H1 (cell line): ENCODE results near the gene GNG13. TPM values are rescaled to one million over a fixed set of nuclear protein-coding genes. Genes with fewer than 3 reads are reported as not detected.
A peak's percentile ranks its signal among the peaks of the same experiment; 100 is the strongest.

Source experiments
- CTCF ChIA-PET: fragments of 300-600 bp; sonication (Branson Sonifier 250); formaldehyde crosslinking; loops from one replicate; lab custom pipeline; 2021; ENCODE audit not compliant: partially characterized antibody; lab: Charles Lee
- POLR2A ChIA-PET: fragments of 300-600 bp; sonication (Branson Sonifier 250); formaldehyde crosslinking; loops from one replicate; lab custom pipeline; 2021; ENCODE audit warnings: inconsistent platforms; ENCODE audit not compliant: partially characterized antibody; lab: Charles Lee
- DNase-seq, 2 experiments: peaks; one replicate each; pipeline versions ENCODE4 v3.0.0 to v3.0.0-alpha.2; 2010 to 2022; ENCODE audit warnings: low spot score in 2 of 2, low read depth in 1 of 2, mixed read lengths in 1 of 2
- FAIRE-seq: peaks from 2 replicates; lab custom pipeline; 2011; peaks lifted over from hg19 to GRCh38; lab: Jason Lieb, UNC
- H2AFZ ChIP-seq: 2 replicates; pipeline ENCODE4 v1.8.1; 2012; ENCODE audit warnings: low read length, inconsistent platforms
- H2AK5ac ChIP-seq: 2 replicates; pipeline ENCODE4 v1.6.1; 2013; ENCODE audit warnings: low read depth, low read length
- H2BK120ac ChIP-seq: replicated peaks from 2 replicates; pipeline ENCODE3; 2013; ENCODE audit warnings: low read depth, low read length, inconsistent platforms
- H2BK12ac ChIP-seq: 2 replicates; pipeline ENCODE4 v1.6.1; 2013; ENCODE audit warnings: low read depth, low read length
- H2BK15ac ChIP-seq: 2 replicates; pipeline ENCODE4 v1.6.1; 2013; ENCODE audit warnings: low read length
- H2BK20ac ChIP-seq: 2 replicates; pipeline ENCODE4 v1.6.1; 2013; ENCODE audit warnings: low read length
- H2BK5ac ChIP-seq: 2 replicates; pipeline ENCODE4 v1.6.1; 2013; ENCODE audit warnings: low read depth, low read length
- H3K14ac ChIP-seq: 2 replicates; pipeline ENCODE4 v1.6.1; 2013; ENCODE audit warnings: inconsistent platforms; ENCODE audit not compliant: insufficient read length
- H3K18ac ChIP-seq: 2 replicates; pipeline ENCODE4 v1.6.1; 2013; ENCODE audit warnings: low read length; ENCODE audit errors: extremely low read depth
- H3K23ac ChIP-seq: 2 replicates; pipeline ENCODE4 v1.6.1; 2013; ENCODE audit warnings: inconsistent platforms; ENCODE audit not compliant: insufficient read length
- H3K23me2 ChIP-seq: 2 replicates; pipeline ENCODE4 v1.6.1; 2013; ENCODE audit warnings: low read depth, low read length
- H3K27ac ChIP-seq: 2 replicates; pipeline ENCODE4 v1.6.1; 2011; ENCODE audit warnings: low read depth, low read length, inconsistent platforms
- H3K27me3 ChIP-seq, 4 experiments: replicated peaks in 1 of 4; 1 replicate in 1 of 4; 2 replicates in 3 of 4; pipeline versions ENCODE4 v1.6.1 to v1.8.1; 2011 to 2013; ENCODE audit warnings: low read length in 3 of 4, mild to moderate bottlenecking in 3 of 4, inconsistent platforms in 2 of 4, mixed read lengths in 2 of 4, moderate library complexity in 1 of 4; ENCODE audit not compliant: control insufficient read depth in 3 of 4, insufficient read depth in 3 of 4; ENCODE audit errors: extremely low read depth in 1 of 4
- H3K36me3 ChIP-seq, 4 experiments: 2 replicates each; pipeline versions ENCODE4 v1.6.1 to v1.8.1; 2011 to 2013; ENCODE audit warnings: mild to moderate bottlenecking in 4 of 4, low read length in 3 of 4, moderate library complexity in 2 of 4, control low read depth in 1 of 4, inconsistent platforms in 1 of 4; ENCODE audit not compliant: insufficient read depth in 4 of 4, control insufficient read depth in 2 of 4
- H3K4ac ChIP-seq: replicated peaks from 2 replicates; pipeline ENCODE3; 2013; ENCODE audit warnings: low read length, low read depth, mixed read lengths, inconsistent platforms; ENCODE audit not compliant: insufficient read length
- H3K4me1 ChIP-seq, 4 experiments: replicated peaks in 1 of 4; 1 replicate in 1 of 4; 2 replicates in 3 of 4; pipeline versions ENCODE4 v1.6.1 to v1.8.1; 2011 to 2013; ENCODE audit warnings: low read length in 3 of 4, inconsistent platforms in 2 of 4, mixed read lengths in 1 of 4; ENCODE audit not compliant: insufficient read depth in 4 of 4, control insufficient read depth in 3 of 4
- H3K4me2 ChIP-seq, 2 experiments: 2 replicates each; pipeline versions ENCODE4 v1.6.1 to v1.8.1; 2011 to 2013; ENCODE audit warnings: low read depth in 2 of 2, low read length in 2 of 2, control low read depth in 1 of 2, inconsistent platforms in 1 of 2, mild to moderate bottlenecking in 1 of 2; ENCODE audit not compliant: insufficient read depth in 1 of 2
- H3K4me3 ChIP-seq, 4 experiments: fragments of 200-600, 300-600 bp in 1 of 4; sonication (generic), shearing (Covaris generic), sonication (Bioruptor Twin) in 1 of 4; 2 replicates each; pipeline versions ENCODE4 v1.5.1 to v1.8.1; 2011 to 2016; ENCODE audit warnings: low read length in 4 of 4, low read depth in 3 of 4, control low read depth in 2 of 4, inconsistent platforms in 2 of 4, mild to moderate bottlenecking in 2 of 4, mixed read lengths in 1 of 4, moderate library complexity in 1 of 4; ENCODE audit not compliant: insufficient read depth in 2 of 4; ENCODE audit errors: extremely low read depth in 1 of 4
- H3K56ac ChIP-seq: replicated peaks from 2 replicates; pipeline ENCODE3; 2013; ENCODE audit warnings: low read depth, mild to moderate bottlenecking, mixed read lengths, low read length, inconsistent platforms; ENCODE audit not compliant: insufficient read length
- H3K79me1 ChIP-seq: 2 replicates; pipeline ENCODE4 v1.6.1; 2013; ENCODE audit warnings: low read depth, low read length, control low read depth
- H3K79me2 ChIP-seq, 2 experiments: 2 replicates each; pipeline versions ENCODE4 v1.6.1 to v1.8.1; 2012 to 2013; ENCODE audit warnings: low read length in 2 of 2, mild to moderate bottlenecking in 2 of 2, inconsistent platforms in 1 of 2; ENCODE audit not compliant: insufficient read depth in 2 of 2, control insufficient read depth in 1 of 2
- H3K9ac ChIP-seq, 4 experiments: replicated peaks in 1 of 4; 1 replicate in 1 of 4; 2 replicates in 3 of 4; pipeline versions ENCODE4 v1.6.1 to v1.8.1; 2011 to 2013; ENCODE audit warnings: low read depth in 3 of 4, low read length in 3 of 4, control low read depth in 2 of 4, mild to moderate bottlenecking in 2 of 4, moderate library complexity in 2 of 4, inconsistent platforms in 1 of 4; ENCODE audit errors: extremely low read depth in 1 of 4
- H3K9me3 ChIP-seq, 2 experiments: 2 replicates each; pipeline versions ENCODE4 v1.6.1 to v1.8.1; 2012 to 2013; ENCODE audit warnings: mild to moderate bottlenecking in 2 of 2, moderate library complexity in 2 of 2, control low read depth in 1 of 2, inconsistent platforms in 1 of 2, low read depth in 1 of 2, low read length in 1 of 2, mixed read lengths in 1 of 2; ENCODE audit not compliant: insufficient read depth in 2 of 2
- H4K20me1 ChIP-seq, 2 experiments: replicated peaks in 1 of 2; 2 replicates each; pipeline versions ENCODE3 to v1.8.1; 2011 to 2013; ENCODE audit warnings: inconsistent platforms in 2 of 2, low read length in 2 of 2, mild to moderate bottlenecking in 1 of 2; ENCODE audit not compliant: insufficient read depth in 2 of 2, control insufficient read depth in 1 of 2
- H4K5ac ChIP-seq: 2 replicates; pipeline ENCODE4 v1.6.1; 2013; ENCODE audit warnings: low read length, low read depth, mixed read lengths, inconsistent platforms; ENCODE audit not compliant: insufficient read length
- H4K8ac ChIP-seq: 2 replicates; pipeline ENCODE4 v1.8.0; 2013; ENCODE audit warnings: mild to moderate bottlenecking, moderate library complexity, low read length, inconsistent platforms; ENCODE audit not compliant: insufficient read depth; ENCODE audit errors: extremely low read depth
- H4K91ac ChIP-seq: replicated peaks from 2 replicates; pipeline ENCODE3; 2013; ENCODE audit warnings: low read length, mixed read lengths, inconsistent platforms; ENCODE audit not compliant: insufficient read length
- CHD1 ChIP-seq: IDR thresholded peaks from 2 replicates; pipeline ENCODE4 v1.6.1; 2012; ENCODE audit warnings: low read depth, low read length, improper control_type of control experiment
- KDM1A ChIP-seq: fragments of 200-600, 300-600 bp; sonication (generic); IDR thresholded peaks from 2 replicates; pipeline ENCODE4 v1.7.1; 2016; ENCODE audit warnings: mild to moderate bottlenecking, low read length, borderline replicate concordance
- WGBS, 2 experiments: shearing (Covaris generic) in 1 of 2; methylation state at CpG; one replicate each; pipeline versions ENCODE4 v1.1.6 to v1.1.7; 2013 to 2015; ENCODE audit warnings: low lambda C conversion rate in 2 of 2, mixed read lengths in 2 of 2, inconsistent platforms in 1 of 2, low coverage in 1 of 2, missing lambda C conversion rate in 1 of 2; ENCODE audit not compliant: insufficient replicate concordance in 2 of 2, insufficient coverage in 1 of 2, insufficient read length in 1 of 2; ENCODE audit errors: extremely low coverage in 1 of 2, missing lambda C conversion rate in 1 of 2; 5-methylcytosine and 5-hydroxymethylcytosine counted together
- polyA plus RNA-seq, 7 experiments: library from polyadenylated mRNA; depleted of rRNA in 3 of 7; stranded (reverse) in 5 of 7; unstranded in 2 of 7; fragments of >200 nt in 5 of 7; fragments of 200-250 nt in 2 of 7; gene quantifications; 1 replicate in 5 of 7; 2 replicates in 1 of 7; 4 replicates in 1 of 7; pipeline versions ENCODE4 v1.2.1 to v1.2.3, GENCODE V29; 2011 to 2013; ENCODE audit warnings: missing spikeins in 2 of 7, mixed read lengths in 2 of 7
- total RNA-seq: library from RNA; stranded (reverse); fragmentation: NEBNext Ultra II Directional; extraction: Animal tissue kit (Norgen Biotek cat#: 25700); gene quantifications from 2 replicates; pipeline ENCODE4 v1.2.1, GENCODE V29; 2021
- TF ChIP-seq, protein P1 (sequence below): IDR thresholded peaks from 2 replicates; pipeline ENCODE4 v1.6.1; 2012; ENCODE audit warnings: inconsistent platforms
- TF ChIP-seq, protein P2 (sequence below): IDR thresholded peaks from 2 replicates; pipeline ENCODE4 v1.6.1; 2012; ENCODE audit warnings: inconsistent platforms

The GNG13 gene
- total and polyA plus RNA-seq, 2 of the 8 experiments (the other 6 are each of a cell fraction or from before 2014, with no cell fraction given) = not detected

GRCh38 chr16:778447-778846 lies 22.1 kb downstream of the GNG13 start:
- H2BK12ac ChIP-seq = no peak overlapping the region
- H3K4me3 ChIP-seq = no peak overlapping the region
- no peak overlapping the region for H4K91ac ChIP-seq
- H3K56ac ChIP-seq = no peak overlapping the region
- H2AFZ ChIP-seq = no peak overlapping the region
- no peak overlapping the region for H2BK20ac ChIP-seq
- H3K4me2 ChIP-seq = no peak overlapping the region
- H3K14ac ChIP-seq = no peak overlapping the region
- H4K8ac ChIP-seq = 0 out of 2 replicates have a peak overlapping the region, but pooled peaks have one; percentile 68
- FAIRE-seq (no peak), DNase-seq (no peak)
- H3K9ac ChIP-seq = no peak overlapping the region
- H3K79me2 ChIP-seq = no peaks in the 10 kb centered on the region
- no peak overlapping the region for H4K5ac ChIP-seq
- no peak overlapping the region for H3K23ac ChIP-seq
- no peak overlapping the region for H3K18ac ChIP-seq
- no peaks in the 10 kb centered on the region for H3K36me3 ChIP-seq
- TF ChIP-seq, protein P1, sequence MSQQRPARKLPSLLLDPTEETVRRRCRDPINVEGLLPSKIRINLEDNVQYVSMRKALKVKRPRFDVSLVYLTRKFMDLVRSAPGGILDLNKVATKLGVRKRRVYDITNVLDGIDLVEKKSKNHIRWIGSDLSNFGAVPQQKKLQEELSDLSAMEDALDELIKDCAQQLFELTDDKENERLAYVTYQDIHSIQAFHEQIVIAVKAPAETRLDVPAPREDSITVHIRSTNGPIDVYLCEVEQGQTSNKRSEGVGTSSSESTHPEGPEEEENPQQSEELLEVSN = peak; percentile 81
- TF ChIP-seq CHD1 = no peak
- TF ChIP-seq KDM1A = no peak
- TF ChIP-seq, protein P2, sequence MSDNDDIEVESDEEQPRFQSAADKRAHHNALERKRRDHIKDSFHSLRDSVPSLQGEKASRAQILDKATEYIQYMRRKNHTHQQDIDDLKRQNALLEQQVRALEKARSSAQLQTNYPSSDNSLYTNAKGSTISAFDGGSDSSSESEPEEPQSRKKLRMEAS = peak; percentile 27; the same call in 1 of the 2 replicates
- 90% methylated on average over 11 of the region's 11 CpGs; no CpG with 5 or more reads in 1 of the 2 experiments for WGBS, 2 experiments
- no peaks in the 10 kb centered on the region; the same call in 1 of the 2 replicates for H3K23me2 ChIP-seq
- peaks cover 0 to 3% (median under 1%) of the 10 kb centered on the region in 4 experiments; a peak in 3 of 7 replicates for H3K27me3 ChIP-seq
- H3K27ac ChIP-seq = no peak overlapping the region
- no peaks in the 10 kb centered on the region for H3K79me1 ChIP-seq
- H2BK15ac ChIP-seq = no peak overlapping the region
- no peak overlapping the region for H2AK5ac ChIP-seq
- no peak overlapping the region for H2BK5ac ChIP-seq
- ChIA-PET POLR2A (interaction anchor here (0.8 kb wide), 2 partner anchors 18 to 48 kb away, joined by 3 to 4 read pairs; partner anchors contain the start of gene MSLN), CTCF (interaction anchor here (1.0 to 13.7 kb wide), 4 partner anchors 27 to 277 kb away, joined by 3 to 424 read pairs (median 116); partner anchors contain the start of genes ANTKMT, CCDC78, CIAO3 and HAGHL)
- H3K4me1 ChIP-seq = no peaks in the 10 kb centered on the region
- H4K20me1 ChIP-seq = peaks cover 0 to 5% of the 10 kb centered on the region in 2 experiments
- H2BK120ac ChIP-seq = no peak overlapping the region
- H3K4ac ChIP-seq = no peak overlapping the region
- no peaks in the 10 kb centered on the region for H3K9me3 ChIP-seq
